Fibroblast of skin of left quadriceps (primary cell): ENCODE data around the gene PLCB2.

ENCODE experiments used
- DNase-seq, 2 experiments: peaks; one replicate each; pipeline ENCODE4 v3.0.0-alpha.2; 2013; ENCODE audit warnings: low read depth in 2 of 2

PLCB2 gene

DNA sequence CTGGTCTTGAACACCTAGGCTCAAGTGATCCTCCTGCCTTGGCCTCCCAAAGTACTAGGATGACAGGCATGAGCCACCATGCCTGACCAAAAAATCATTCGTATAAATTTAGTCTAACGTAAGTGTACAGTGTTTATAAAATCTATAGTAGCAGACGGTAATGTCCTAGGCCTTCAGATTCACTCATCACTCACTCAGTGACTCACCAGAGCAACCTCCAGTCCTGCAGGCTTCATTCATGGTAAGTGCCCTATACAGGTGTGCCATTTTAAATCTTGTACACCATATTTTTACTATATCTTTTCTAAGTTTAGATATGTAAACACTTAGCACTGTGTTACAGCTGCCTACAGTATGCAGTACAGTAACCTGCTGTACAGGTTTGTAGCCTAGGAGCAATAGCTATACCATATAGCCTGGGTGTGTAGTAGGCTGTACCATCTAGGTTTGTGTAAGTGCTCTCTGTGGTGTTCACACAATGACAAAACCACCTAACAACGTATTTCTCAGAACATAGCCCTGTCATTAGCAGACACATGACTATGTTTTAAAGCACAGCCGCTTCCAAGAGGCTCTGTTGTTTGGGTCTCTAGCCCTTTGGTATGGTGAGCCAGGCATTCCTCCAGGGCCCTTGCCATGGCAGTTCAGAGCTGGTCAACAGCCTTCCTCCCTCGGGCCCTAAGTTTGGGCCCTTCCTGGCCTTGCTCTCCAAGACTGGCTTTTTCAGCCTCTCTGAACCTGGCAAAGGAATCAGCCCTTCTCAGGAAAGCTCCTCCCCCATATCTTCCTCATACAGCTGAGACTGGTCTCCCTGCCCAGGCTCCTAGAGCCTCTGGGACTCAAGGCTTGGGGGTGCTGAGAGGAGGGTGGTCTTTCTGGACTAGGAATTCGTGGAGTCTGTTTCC, 34.9 kb upstream of the PLCB2 start:
- no peak for DNase-seq

DNA sequence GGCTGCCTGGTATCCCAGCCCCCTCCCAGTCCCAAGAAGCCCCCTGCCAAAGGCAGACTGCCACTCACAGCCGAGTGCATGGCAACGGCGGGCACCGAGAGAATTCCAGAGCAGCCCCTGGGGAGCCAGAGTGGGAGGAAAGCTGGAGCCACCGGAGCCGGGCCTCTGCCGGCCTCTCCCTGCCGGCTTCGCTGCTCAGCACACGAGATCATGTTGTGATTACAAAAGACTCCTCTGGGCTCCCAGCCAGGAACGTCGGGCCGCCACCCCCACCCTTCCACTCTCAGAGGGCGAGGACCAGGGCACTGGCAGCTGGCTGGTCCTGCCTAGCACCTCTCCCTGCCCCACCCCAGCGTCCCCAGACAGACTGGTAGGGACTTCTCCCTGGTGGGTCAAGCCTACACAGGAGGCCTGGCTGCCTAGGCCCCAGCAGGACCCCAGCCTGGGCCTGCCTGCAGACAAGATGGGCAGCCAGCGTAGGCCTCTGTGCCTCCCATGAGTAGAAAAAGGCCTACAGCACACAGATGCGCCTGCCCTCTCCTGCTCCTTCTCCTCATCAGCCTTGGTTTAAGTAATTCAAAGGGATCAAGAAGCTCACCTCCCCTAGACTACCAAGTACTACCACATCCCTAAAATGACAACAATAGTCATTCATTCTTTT, 33.1 kb upstream of the PLCB2 start, which contains the start of gene CCDC9B:
CCDC9B (minus strand) TSS at position 200 of the 661 bp plus-strand sequence; CDS start at position 80, 120 bp downstream.
- DNase-seq, result peak; percentile 62 to 65

DNA sequence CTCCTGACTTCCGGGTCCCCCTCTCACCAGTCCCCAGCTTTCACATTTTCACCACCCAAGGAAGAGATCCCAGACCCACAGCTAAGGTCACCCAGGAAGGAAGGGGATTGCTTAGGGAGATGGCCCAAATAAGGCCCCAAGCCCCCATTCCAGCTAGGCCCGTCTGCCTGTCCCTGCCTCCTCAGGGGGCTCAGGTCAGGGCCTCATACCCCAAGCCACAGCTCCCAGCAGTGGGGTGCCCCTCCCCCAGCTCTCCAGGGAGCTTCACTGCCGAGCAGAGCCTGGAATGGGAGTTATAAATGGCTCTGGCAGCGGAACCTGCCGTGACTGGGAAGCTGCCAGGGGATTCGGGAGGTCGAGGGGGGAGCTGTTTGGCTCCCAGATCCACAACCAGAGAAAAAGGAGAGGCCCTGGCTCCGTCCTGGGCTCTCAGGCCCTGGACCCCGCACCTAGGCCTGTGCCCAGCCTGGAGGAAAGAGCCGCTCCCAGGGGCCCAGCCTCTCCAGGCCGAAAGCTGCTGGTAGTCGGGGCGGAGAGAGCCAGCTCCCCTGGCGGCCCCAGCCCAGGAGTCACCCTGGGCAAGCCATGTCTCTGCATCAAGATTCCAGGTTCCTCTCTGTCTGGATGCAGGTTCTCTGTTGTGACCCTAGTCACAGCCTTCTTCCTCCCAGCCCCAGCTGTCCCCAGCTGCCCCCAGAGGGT, 32.5 kb upstream of the PLCB2 start:
- DNase-seq, result peak in 1 of 2 experiments; percentile 54

DNA sequence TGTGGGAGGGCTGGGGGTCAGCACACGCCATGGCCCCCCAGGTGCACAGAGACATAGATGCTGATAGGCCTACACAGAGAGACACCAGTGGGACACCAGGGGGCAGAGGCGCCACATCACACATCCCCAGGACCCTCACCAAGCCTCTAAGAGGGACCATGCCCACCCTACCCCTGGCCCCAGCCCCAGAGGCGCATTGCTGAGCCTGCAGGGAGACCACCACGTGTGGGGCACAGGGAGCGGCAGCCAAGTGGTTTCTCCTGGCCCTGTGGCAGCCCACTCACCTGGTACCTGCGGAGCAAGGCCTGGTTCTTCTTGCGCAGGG, 31.8 kb upstream of the PLCB2 start:
- no peak for DNase-seq

DNA sequence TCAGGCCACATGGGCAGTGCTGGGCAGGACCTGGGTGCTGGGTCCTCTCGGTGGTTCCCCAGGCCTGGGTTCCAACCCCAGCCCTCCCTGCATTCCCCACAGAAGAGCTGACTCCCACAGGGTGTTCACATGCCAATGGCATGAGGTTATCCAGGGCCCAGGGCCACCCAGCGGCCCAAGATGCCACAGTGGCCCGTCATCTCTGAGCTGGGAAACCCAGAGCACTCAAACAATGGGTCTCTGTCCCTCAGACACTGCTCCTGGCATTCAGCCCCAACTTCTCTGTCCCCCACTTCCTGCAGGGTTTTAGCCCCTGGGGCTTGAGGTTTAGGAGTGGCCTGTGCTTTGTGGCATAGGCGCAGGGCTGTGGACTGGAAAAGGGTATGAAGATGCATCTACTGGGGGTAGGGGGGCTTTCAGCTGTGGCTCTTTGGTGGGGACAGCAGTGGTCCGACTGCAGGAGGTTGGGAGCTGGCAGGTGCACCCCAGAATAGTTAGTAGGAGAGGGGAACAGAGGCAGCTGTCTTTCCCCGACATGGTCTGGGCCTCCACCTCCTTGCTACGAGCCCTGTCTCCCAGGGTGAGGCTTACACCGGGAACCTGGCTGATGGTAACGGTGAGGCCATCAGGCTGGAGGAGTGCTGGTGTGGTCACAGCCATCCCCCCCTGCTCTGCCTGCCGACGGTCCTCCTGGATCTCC, 31.3 kb upstream of the PLCB2 start:
- DNase-seq, result peak in 1 of 2 experiments; percentile 47

DNA sequence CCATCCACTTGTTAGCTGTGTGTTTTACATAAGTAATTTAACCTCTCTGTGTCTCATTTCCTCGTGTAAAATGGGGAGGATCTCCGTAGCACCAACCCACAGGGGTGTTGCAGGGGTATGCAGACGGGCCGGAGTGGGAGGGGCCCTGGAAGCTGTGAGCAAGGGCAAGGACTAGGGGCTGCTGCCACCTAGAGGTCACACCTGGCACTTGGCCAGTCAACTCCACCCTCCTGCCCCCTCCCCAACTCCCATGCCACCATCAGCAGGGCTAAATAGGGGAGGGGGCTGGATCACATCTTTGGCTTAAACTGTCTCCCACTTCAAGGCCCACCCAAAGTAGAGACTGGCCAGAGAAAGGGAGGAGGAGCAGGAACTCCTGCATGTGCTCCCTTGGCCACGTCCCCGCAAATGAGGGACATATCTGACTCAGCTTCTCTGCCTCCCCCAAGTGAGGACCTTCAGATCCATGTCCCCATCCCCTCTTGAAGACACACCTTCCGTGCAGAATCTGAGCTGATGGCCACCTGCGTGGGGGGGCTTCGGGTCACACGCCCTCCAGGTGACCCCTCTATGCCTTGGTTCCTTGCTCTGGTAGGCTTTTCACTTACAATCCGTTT, 30.4 kb upstream of the PLCB2 start:
- no peak for DNase-seq

DNA sequence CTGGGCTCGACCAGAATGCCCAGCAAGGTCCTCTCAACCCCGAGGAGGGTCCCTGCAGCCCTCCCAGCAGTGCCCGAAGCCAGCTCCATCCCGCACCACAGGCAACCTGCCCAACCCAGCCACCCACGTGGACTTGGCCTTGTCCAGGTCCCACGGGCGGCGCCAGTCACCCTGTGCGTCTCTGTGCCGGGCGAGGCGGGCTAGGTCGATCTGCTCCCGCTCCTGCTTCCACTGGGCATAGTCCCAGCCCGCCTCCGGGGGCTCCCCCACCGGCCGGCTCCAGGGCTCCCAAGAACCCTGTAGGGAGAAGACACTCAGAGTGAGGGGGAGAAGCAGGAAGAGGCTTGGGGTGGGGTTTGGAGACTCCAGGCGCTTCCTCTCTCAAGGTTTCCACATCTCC, 29.9 kb upstream of the PLCB2 start:
- DNase-seq, result no peak

DNA sequence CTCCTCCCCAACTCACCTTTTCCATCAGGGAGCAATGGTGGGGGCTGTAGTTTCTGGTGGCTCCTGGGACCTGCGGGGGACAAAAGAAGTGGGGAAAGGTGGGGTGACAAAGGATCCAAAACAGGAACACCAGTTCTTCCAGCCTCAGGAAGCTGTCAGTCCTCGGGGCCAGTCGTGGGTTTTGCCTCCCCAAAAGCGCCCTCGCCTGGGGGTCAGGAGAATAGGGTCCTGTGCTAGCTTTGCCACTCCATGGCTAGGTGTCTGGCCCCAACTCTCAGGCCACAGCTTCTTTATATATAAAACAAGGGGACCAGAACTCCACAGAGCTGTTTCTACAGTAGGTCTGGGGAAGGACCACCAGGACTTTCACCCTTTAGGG, 29.0 kb upstream of the PLCB2 start:
- DNase-seq, result no peak

DNA sequence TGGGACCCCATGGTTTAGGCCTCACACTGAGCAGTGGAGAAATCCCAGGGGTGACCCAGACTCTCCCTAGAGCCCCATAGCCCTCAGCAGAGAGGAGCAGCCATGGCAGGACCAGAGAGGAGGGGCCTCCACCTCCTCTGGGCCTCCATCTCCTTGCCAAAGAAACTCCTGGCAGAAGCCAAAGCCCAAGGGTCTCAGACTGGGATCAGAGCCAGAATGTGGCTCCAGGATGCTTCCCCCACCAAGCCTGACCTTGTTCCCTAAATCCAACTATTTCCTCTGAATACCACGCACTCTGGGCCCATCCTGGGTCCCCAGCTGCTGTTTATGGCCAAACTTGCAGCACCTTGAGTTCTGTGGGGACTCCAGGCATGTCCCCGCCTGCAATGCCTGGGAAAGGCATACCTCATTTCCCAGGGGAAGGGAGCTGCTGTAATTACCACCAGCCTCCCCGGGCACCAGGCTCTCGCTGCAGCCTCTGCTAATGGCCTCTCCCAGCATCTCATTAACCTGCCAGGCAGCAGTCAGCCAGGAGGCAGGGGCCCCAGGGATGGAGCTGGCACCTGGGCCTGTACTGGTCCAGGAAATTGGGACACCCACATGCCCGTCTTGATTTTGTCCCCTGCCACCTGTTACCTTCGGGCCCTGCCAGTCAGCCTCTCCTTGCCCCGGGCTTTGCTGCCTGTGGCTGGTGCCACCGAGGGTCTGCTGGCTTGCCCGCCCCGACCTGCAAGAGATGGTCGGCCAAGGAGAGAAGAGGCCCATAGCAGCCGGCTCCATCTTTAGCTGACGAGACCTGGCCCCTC, 28.4 kb upstream of the PLCB2 start:
- no peak for DNase-seq

DNA sequence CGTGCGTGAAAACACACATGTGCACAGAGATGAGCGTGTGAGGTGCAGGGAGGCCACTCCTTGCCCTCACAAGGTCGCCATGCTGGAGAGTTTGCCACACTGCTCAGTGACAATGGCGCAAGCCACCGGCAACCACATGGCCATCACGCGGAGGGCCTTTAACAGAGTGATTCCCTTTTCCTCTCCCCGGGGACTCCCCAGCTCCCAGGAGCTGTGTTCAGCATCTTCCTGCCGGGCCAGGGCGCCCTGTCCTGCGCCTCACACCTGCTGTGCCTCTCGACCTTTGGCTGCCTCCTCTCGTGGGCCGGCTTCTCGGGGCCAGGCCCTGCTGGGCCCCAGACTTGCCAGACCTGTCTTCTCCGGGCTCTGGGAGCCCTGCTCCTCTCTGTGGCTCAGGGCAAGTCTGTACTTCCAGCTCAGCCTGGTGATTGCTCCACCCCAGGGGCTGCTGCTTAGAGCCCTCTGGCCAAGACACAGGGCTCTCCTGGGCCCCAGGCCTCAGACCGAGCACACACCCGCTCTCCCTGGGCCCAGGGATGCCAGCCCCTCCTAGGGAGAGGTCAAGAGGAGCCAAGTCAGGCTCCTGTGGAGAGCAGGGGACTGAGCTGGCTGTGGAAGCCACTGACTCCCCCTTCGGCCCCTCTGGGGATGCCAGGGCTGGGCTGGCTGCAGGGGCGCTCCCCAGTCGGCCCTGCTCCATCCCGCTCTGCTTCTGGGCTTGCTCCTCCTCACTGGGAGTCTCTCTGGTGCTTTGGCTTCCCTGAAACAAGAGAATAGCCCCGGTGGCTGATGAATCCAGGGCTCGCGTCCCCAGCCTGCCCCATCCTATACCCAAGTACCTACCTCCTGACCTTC, 27.4 kb upstream of the PLCB2 start:
- no peak for DNase-seq

DNA sequence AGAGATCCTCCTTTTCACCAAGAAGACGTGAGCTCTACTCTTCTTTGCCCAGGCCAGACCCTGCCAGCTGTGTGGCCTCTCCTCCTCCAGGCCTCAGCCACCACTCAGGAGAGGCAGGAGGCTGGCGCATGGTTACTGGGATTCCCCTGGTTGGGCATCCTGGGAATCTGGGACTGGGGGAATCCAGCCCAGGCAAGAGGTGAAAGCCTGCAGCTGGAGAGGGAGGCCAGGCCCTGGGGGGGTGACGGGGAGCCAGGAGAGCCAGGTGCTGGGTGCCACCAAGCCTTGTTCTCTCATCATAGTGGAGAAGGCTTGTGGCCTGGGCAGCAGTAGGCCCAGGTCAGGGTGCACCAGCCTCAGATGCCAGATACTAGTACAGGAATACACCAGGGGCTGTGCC, 26.8 kb upstream of the PLCB2 start:
- DNase-seq, result no peak

DNA sequence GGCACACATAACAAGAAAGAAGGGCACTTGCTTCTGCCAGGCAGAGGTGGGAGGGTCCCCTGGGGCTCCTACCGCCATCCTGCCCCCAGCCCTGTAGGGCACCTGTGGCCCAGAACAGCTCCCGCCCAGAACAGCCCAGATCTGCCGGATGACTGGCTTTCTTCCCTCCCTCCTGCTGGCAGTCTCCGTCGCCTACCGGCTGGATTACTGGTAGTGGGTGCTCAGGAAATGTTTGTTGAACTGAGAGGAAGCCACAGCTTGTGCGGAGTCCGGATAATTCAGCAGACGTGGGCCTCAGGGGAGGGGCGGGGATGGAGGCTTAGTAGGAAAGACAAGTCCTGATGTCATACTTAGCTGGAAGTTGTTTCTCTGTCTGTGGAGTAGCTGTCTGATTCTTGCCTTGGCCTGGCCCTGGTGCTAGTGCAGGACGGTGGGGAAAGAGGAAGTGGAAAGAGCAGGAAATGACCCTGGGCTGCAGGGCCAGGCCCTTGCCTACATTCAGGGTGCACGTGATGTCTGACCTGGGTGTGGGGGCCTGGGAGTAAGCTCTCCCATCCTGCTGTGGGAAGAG, 26.3 kb upstream of the PLCB2 start:
- no peak for DNase-seq

DNA sequence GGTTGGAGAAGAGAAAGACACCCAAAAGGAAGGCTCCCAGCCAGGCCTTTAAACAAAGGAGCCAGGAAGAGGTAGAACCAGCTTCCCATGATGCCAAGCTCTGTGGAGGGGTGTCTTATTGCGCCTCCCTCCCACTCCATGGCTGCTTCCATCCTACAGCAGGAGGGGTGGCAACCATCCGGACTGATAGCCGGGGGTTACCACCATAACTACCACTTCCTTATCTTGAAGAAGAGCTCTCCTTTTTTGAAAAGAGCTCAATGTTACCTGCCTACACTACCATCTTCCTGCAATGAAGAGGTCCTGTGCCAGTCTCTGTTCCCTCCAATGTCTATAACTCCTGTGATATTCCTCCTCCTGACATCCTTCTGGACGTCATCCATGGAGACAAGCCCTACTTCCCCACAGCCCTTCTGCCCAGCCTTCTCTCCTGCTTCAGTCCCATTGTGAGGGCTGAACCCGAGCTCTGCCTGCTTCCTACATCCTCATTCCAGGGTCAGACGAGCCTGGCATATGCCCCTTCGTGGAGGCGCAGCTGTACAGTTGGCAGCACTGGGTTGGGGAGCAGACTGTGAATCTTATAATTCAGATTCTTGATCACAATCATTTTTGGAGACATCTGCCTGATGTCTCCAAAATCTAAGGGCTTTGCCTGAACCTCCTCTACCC, 24.5 kb upstream of the PLCB2 start:
- DNase-seq, result no peak

DNA sequence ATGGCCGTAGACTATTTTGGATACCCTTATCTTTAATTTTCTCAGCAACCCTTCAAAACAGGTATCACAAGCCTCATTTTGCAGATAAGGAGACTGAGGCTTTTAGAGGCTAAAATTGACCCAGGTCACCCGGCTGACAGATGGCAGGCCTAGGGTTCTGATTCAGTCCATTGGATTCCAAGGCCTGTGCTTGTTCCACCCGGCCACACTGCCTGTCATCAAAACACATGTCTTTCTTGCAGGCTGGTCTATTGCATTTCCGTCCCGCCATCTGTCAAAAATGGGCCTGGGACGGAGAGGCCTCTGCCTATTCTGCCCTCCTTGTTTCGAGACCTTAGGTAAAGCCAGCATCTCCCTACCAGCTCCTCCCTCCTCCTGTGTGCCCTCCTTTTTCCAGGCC, 23.9 kb upstream of the PLCB2 start:
- no peak for DNase-seq

DNA sequence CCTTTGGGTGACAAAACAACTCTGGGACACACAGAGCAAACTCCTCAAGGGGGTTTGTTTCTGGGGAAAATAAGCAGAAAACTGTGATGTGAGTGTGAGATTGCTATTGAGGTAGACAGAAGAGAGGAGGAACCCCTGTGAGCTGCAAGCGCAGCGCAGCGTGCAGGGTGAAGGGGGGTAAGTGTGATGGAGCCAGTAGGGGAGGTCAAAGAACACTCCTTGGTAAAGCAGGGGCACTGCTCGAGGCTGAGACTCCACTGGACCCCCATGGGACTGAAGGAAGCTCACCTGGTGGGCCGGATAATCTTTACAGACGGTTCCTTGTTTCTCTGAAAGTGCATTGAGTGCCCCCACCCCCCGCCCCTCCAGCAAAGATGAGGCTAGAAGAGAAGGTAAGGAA, 23.3 kb upstream of the PLCB2 start:
- no peak for DNase-seq

DNA sequence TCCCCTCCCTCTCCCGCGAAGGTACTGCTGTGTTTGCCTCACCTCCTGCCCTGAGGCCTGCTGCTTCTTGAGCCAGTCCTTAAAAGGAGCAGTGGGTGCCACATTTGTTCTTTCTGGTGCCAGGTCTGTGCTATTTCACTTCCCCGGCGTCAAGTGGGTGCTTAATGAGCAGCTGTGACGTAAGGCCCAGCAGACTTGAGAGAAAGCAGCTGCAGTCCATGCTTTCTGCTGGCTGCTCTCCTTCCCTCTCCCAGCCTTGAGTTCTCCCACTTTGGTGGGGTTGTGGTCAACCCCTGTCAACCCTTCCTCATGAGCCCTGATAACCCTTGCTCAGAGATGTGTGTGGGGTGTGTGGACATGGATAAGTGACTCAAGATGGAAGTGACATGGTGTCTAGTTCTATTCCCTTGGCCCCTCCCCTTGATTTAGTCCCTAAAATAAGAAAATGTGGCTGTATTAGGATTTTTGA, 22.7 kb upstream of the PLCB2 start:
- no peak for DNase-seq

DNA sequence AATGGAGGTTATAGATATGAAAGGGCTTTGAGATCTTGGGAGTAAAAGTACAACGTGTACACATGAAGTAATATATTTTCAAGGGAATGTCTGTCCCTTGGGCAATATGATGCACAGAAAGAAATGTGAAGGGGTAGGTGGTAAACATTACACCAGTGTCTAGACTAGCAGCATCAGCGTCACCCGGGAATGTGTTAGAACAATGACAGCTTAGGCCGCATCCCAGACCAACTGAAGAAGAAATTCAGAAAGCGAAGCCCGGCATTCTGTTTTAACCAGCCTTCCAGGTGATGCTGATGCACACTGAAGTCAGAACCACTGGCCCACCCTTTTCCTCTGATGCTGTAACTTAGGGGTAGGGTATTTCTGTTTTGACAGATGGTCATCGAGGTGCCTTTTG, 22.1 kb upstream of the PLCB2 start:
- no peak for DNase-seq

DNA sequence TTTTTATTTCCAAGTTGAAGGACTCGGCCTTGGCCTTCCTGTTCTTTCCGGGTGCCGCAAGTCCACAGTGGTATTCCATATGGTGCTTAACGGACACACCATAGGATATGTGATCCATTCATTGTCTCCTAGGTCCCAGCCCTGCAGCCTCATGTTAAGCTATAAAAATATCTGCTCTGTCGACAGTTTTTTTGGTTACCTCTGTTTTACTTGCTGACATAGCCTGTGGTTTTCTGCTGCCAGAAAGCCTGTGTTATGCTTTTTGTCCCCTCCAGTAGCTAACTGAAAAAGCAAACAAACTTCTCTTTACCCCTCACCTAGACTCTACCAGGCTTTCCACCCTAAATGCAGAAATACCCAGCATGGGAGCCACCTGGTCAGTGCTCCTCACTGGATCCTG, 21.0 kb upstream of the PLCB2 start:
- no peak for DNase-seq

DNA sequence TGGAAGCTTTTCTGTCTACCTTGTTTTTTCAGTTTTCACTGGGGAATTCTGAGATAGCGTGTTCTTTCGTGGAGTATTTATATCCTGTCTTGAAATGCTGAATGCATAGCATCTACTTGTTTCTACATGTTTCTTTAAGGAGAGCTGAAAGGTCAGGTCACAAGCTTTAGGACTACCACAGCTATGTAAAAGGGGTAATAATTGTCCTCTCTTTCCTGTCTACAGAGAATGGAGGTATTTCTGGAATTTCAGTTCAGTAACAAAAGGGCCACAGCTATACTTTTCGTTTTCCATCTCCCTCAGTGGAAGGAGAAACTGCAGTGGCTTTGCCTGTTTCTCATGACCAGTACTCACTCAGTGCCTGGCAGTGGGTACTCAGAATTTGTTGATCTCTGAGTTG, 20.4 kb upstream of the PLCB2 start:
- peak in 1 of 2 experiments; percentile 42 for DNase-seq
